Measurements from ENCODE around the gene PLEKHA7. TPM values are rescaled to one million over a fixed set of nuclear protein-coding genes. Genes with fewer than 3 reads are reported as not detected.

Gene PLEKHA7
- total and polyA plus RNA-seq, 8 donors, result 12.8 to 82.3 (median 46.6) TPM

DNA sequence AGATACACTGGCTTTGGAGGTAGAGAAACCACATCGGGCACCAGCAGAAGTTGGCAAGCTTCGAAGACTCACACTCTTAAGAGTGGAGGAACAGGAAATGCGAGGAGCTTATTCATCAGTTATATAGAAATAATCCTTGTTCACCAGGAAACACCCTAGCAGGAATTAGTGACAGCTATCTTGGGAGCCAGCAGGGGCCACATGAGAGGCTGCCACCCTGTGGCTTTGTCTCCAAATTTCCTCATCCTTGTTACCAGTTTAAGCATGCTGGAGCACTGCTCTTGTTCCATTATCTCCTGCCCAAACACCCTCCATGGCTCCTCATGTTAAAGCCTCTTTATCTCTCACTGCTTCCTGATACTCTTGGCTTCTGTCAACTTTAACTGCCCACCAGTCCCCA is 131.0 kb downstream of the PLEKHA7 start:
- no peaks in the 10 kb centered on the region for H3K9me3 ChIP-seq
- 15 to 45% (median 33%) methylated on average over 3 of the region's 3 CpGs for WGBS, 5 donors
- TF ChIP-seq POLR2A (IDR thresholded peaks at IDR 0.05), result no peak
- TF ChIP-seq EP300 (IDR thresholded peaks at IDR 0.05), result no peak
- TF ChIP-seq POLR2AphosphoS5 (IDR thresholded peaks at IDR 0.05), result peak in 2 of 3 donors; percentile 26 to 55
- no peaks in the 10 kb centered on the region for H3K27me3 ChIP-seq
- DNase-seq, result peak; percentile 34 to 77
- intact Hi-C loops (cut with DNase I; ENCODE audit: low total_unique reads), result no loop called here
- no peak overlapping the region for H3K4me3 ChIP-seq
- no peaks in the 10 kb centered on the region for H3K36me3 ChIP-seq
- H3K4me1 ChIP-seq, result peaks cover 35 to 56% (median 44%) of the 10 kb centered on the region in 4 donors
- H3K27ac ChIP-seq, result peak overlapping the region in 4 of 5 donors; percentile 55 to 68 (median 61)

DNA sequence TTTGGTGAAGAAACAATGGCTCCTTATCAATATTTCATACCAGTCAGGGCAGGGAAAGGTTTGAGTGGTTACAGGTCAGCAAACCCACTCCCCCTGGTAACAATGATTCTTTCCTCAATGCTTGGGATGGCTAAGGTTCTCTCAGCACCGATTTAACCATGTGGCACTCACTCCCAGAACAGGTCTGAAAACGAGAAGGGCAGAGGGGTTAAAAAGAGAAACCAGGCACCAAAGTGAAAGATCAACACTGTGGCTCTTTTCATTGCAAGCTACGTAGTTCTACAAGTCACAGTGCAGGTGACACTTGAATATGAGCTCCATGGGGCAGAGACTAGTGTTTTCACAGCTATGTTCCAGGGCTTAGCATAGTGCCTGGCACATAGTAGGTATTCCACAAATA is 132.4 kb downstream of the PLEKHA7 start:
- DNase-seq, result no peak
- Histone ChIP-seq H3K36me3 (no peaks in the 10 kb centered on the region), H3K27me3 (no peaks in the 10 kb centered on the region), H3K4me3 (no peak overlapping the region), H3K9me3 (no peaks in the 10 kb centered on the region), H3K4me1 (peaks cover 35 to 56% (median 44%) of the 10 kb centered on the region in 4 donors), H3K27ac (peak overlapping the region; percentile 1 to 72 (median 56))
- no peak for TF ChIP-seq EP300 (IDR thresholded peaks at IDR 0.05)
- TF ChIP-seq, protein P1, sequence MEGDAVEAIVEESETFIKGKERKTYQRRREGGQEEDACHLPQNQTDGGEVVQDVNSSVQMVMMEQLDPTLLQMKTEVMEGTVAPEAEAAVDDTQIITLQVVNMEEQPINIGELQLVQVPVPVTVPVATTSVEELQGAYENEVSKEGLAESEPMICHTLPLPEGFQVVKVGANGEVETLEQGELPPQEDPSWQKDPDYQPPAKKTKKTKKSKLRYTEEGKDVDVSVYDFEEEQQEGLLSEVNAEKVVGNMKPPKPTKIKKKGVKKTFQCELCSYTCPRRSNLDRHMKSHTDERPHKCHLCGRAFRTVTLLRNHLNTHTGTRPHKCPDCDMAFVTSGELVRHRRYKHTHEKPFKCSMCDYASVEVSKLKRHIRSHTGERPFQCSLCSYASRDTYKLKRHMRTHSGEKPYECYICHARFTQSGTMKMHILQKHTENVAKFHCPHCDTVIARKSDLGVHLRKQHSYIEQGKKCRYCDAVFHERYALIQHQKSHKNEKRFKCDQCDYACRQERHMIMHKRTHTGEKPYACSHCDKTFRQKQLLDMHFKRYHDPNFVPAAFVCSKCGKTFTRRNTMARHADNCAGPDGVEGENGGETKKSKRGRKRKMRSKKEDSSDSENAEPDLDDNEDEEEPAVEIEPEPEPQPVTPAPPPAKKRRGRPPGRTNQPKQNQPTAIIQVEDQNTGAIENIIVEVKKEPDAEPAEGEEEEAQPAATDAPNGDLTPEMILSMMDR (IDR thresholded peaks at IDR 0.05), result no peak
- no peak for TF ChIP-seq POLR2A (IDR thresholded peaks at IDR 0.05)
- no peak for TF ChIP-seq POLR2AphosphoS5 (IDR thresholded peaks at IDR 0.05)
- 22 to 47% (median 38%) methylated on average over 3 of the region's 3 CpGs for WGBS, 5 donors
- intact Hi-C loops (cut with DNase I; ENCODE audit: low total_unique reads), result no loop called here

DNA sequence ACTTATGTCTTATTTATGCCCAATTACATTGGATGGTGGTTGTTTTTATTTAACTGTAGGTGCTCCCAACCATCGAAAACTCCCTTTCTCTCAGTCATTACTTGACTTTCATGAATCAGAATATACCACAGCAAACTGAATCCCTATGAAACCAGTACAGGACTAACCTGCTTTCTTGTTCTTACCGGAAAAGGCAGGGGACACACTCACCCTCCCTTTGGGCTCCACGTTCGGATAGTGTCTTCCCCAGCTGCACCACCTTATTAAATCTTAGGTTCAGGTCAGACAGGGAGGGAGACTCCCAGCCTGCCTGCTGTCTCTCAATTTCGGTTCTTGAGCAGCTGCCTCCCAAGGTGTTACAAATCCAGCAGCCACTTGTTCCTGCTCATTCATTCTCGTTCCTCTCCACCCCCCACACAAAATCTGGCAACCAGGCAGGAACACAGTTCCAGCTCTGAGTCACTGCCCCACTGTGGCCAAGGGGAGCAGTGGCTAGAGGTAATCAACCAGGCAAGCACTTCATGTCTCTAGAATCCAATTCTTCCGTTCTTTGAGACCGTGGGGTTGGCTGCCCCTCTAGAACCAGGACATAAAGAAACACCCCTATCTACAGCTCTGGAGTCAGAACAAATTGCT is 133.0 kb downstream of the PLEKHA7 start:
- intact Hi-C loops (cut with DNase I; ENCODE audit: low total_unique reads), result no loop called here
- TF ChIP-seq, protein P1 (IDR thresholded peaks at IDR 0.05), result peak in 3 of 7 experiments; percentile 14 to 30 (median 29)
- TF ChIP-seq EP300 (IDR thresholded peaks at IDR 0.05) (no peak), POLR2AphosphoS5 (IDR thresholded peaks at IDR 0.05) (peak in 1 of 3 donors; percentile 63)

DNA sequence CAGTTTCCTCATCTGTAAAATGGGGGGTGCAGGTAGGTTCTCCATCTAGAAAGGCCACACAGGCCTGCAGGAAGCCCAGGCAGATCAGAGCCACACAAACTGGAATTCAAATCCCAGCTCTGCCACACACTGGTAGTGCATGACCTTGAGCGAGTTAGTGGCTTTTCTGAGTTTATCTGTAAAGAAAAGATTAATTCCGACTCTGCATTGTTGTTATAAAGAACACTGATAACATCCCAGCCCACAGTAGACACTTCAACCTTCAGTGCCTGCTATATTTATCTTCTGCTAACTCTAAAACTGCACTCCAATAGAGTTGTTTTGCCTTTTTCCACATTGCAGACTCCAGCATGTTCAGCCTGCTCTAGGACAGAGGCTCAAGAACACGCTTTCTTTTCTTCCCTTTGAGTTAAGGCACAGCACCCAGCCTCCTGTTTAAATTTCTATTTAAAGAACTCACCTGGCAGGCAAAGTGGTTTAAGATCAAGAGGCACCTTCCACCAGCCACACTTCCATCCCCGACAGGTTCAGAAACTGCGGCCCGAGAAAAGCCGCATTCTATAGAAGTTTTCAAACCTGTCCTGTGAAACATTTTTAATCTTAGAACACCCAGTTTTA is 133.9 kb downstream of the PLEKHA7 start:
- TF ChIP-seq, protein P1 (IDR thresholded peaks at IDR 0.05), result no peak
- TF ChIP-seq POLR2A (IDR thresholded peaks at IDR 0.05) (no peak), EP300 (IDR thresholded peaks at IDR 0.05) (no peak), POLR2AphosphoS5 (IDR thresholded peaks at IDR 0.05) (no peak)
- Histone ChIP-seq H3K4me3 (no peak overlapping the region), H3K36me3 (no peaks in the 10 kb centered on the region), H3K9me3 (no peaks in the 10 kb centered on the region), H3K27me3 (no peaks in the 10 kb centered on the region), H3K4me1 (peaks cover 35 to 56% (median 46%) of the 10 kb centered on the region in 4 donors), H3K27ac (peak overlapping the region; percentile 44 to 71 (median 56))
- WGBS, 5 donors, result 31 to 66% (median 42%) methylated on average over 7 of the region's 7 CpGs
- intact Hi-C loops (cut with DNase I; ENCODE audit: low total_unique reads), result no loop called here
- no peak for DNase-seq

More for the DNA sequence above, 133.0 kb downstream of the PLEKHA7 start:
- Histone ChIP-seq H3K27me3 (no peaks in the 10 kb centered on the region), H3K9me3 (no peaks in the 10 kb centered on the region), H3K27ac (peak overlapping the region; percentile 1 to 72 (median 56)), H3K4me3 (no peak overlapping the region), H3K4me1 (peaks cover 35 to 56% (median 45%) of the 10 kb centered on the region in 4 donors), H3K36me3 (no peaks in the 10 kb centered on the region)
- 23 to 42% (median 36%) methylated on average over 8 of the region's 8 CpGs for WGBS, 5 donors
- DNase-seq, result peak; percentile 70 to 76
